OCI-LY3 (cell line): ENCODE results near the gene LSM3.

Experiments
- EZH2phosphoT487 ChIP-seq: fragments of 200-600 bp; shearing (Covaris generic); IDR thresholded peaks from 2 replicates; pipeline ENCODE4 v1.6.1; 2018; ENCODE audit warnings: antibody characterized with exemption, mixed run types, low read depth
- TF ChIP-seq, protein P1 (sequence below): fragments of 200-600, 300-600 bp; sonication (generic); IDR thresholded peaks from 2 replicates; pipeline ENCODE4 v1.5.1; 2014; ENCODE audit warnings: antibody characterized with exemption, low read length, low read depth

DNA sequence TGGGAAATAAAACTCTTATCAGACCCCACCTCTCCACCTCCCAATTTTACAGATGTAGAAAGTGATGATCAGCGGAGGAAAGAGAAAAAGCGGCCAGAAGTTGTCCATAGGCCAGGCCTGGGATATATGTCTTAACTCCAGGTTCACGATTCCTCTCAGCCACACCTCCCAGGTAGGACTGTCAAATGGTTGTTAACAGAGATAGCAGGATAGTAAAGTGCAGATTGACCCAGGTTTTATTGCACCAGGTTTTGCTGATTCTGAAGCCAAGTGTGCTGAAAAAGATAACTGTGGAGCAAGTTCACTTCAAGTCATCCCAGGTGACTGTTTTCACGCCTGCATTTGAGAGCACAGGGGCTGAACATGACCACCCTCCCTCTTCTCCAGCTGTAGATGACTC lies 36.1 kb downstream of the LSM3 start:
- TF ChIP-seq, protein P1, sequence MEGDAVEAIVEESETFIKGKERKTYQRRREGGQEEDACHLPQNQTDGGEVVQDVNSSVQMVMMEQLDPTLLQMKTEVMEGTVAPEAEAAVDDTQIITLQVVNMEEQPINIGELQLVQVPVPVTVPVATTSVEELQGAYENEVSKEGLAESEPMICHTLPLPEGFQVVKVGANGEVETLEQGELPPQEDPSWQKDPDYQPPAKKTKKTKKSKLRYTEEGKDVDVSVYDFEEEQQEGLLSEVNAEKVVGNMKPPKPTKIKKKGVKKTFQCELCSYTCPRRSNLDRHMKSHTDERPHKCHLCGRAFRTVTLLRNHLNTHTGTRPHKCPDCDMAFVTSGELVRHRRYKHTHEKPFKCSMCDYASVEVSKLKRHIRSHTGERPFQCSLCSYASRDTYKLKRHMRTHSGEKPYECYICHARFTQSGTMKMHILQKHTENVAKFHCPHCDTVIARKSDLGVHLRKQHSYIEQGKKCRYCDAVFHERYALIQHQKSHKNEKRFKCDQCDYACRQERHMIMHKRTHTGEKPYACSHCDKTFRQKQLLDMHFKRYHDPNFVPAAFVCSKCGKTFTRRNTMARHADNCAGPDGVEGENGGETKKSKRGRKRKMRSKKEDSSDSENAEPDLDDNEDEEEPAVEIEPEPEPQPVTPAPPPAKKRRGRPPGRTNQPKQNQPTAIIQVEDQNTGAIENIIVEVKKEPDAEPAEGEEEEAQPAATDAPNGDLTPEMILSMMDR: no peak
- TF ChIP-seq EZH2phosphoT487: no peak
